Suprapubic skin (tissue), 3 donors: ENCODE measurements around the gene BORCS5.

ENCODE experiments used
- CTCF ChIP-seq, 2 donors: fragments of 200-600 bp in 1 of 2; fragments of 450-650 bp in 1 of 2; sonication (generic) in 1 of 2; IDR thresholded peaks; one replicate each; pipeline ENCODE4 v1.5.1; 2016 to 2019; ENCODE audit warnings: antibody characterized with exemption in 2 of 2, mild to moderate bottlenecking in 1 of 2, moderate library complexity in 1 of 2
- POLR2A ChIP-seq, 2 donors: fragments of 450-650 bp; IDR thresholded peaks; one replicate each; pipeline ENCODE4 v1.6.1; 2017; ENCODE audit warnings: antibody characterized with exemption in 2 of 2, mild to moderate bottlenecking in 2 of 2, moderate library complexity in 2 of 2

DNA sequence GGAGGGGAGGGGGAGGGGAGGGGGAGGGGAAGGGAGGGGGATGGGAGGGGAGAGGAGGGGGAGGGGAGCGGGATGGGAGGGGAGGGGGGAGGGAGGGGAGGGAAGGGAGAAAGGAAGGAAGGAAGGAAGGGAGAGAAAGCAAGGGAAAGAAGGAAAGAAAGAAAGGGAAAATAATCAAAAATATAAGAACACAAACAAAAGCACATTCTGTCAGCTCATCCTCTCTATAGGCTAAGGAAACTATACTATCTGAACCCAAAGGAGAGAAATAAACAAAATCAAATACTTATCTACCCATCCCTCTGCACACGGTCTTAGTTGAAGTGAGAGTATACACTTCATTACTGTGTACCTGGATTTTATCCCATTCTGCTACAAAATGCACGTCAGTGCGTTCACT, 33.8 kb upstream of the BORCS5 start:
- TF ChIP-seq CTCF (IDR thresholded peaks at IDR 0.05) = no peak
- no peak for TF ChIP-seq POLR2A (IDR thresholded peaks at IDR 0.05)
